Endothelial cell of umbilical vein (primary cell): ENCODE data around the gene TEX47. TPM values are rescaled to one million over a fixed set of nuclear protein-coding genes. Genes with fewer than 3 reads are reported as not detected.
A peak's percentile ranks its signal among the peaks of the same experiment; 100 is the strongest.

Source experiments
- BruUV-seq: library from RNA; stranded (reverse); fragments of 400-500 nt; replicated peaks from 2 replicates; lab custom pipeline; 2021; lab: Mats Ljungman, UMichigan
- CTCF ChIA-PET: fragments of 300-600, 350-600 bp; sonication (Branson Sonifier 250); formaldehyde crosslinking; loops from one replicate; lab custom pipeline; 2021; ENCODE audit warnings: antibody characterized with exemption, inconsistent platforms; lab: Charles Lee
- POLR2A ChIA-PET: fragments of 300-600, 350-600 bp; sonication (Branson Sonifier 250); formaldehyde crosslinking; loops from one replicate; lab custom pipeline; 2021; ENCODE audit warnings: antibody characterized with exemption, inconsistent platforms; lab: Charles Lee
- DNase-seq: peaks from one replicate; pipeline ENCODE4 v3.0.0-alpha.2; 2011; ENCODE audit warnings: low read depth, low spot score
- FAIRE-seq: peaks from 2 replicates; lab custom pipeline; 2011; peaks lifted over from hg19 to GRCh38; lab: Jason Lieb, UNC
- H2AFZ ChIP-seq: 2 replicates; pipeline ENCODE4 v1.6.0; 2012; ENCODE audit warnings: low read depth, low read length, control low read depth, inconsistent platforms
- H3K27ac ChIP-seq: 2 replicates; pipeline ENCODE4 v1.5.1; 2011; ENCODE audit warnings: low read depth, mild to moderate bottlenecking, control low read depth, low read length, moderate library complexity; ENCODE audit not compliant: insufficient read depth
- H3K27me3 ChIP-seq, 2 experiments: 2 replicates each; pipeline versions ENCODE4 v1.6.0 to v1.6.1; 2011; ENCODE audit warnings: low read length in 2 of 2, mixed read lengths in 1 of 2; ENCODE audit not compliant: control insufficient read depth in 2 of 2, insufficient read depth in 2 of 2
- H3K36me3 ChIP-seq, 2 experiments: 2 replicates in 1 of 2; 3 replicates in 1 of 2; pipeline ENCODE4 v1.5.1; 2011; ENCODE audit warnings: low read length in 2 of 2, mild to moderate bottlenecking in 1 of 2, moderate library complexity in 1 of 2; ENCODE audit not compliant: control insufficient read depth in 2 of 2, insufficient read depth in 2 of 2; ENCODE audit errors: extremely low read depth in 1 of 2
- H3K4me1 ChIP-seq: 3 replicates; pipeline ENCODE4 v1.5.1; 2011; ENCODE audit warnings: mild to moderate bottlenecking, low read length; ENCODE audit not compliant: control insufficient read depth, insufficient read depth; ENCODE audit errors: extremely low read depth
- H3K4me2 ChIP-seq: 2 replicates; pipeline ENCODE4 v1.6.1; 2011; ENCODE audit warnings: low read length, control low read depth, mixed read lengths; ENCODE audit not compliant: insufficient read depth
- H3K4me3 ChIP-seq, 3 experiments: fragments of 200-600 bp in 1 of 3; sonication (generic), shearing (Covaris generic) in 1 of 3; replicated peaks in 1 of 3; 2 replicates each; pipeline ENCODE4 v1.5.1; 2011 to 2016; ENCODE audit warnings: control low read depth in 3 of 3, low read length in 3 of 3, mild to moderate bottlenecking in 2 of 3, inconsistent platforms in 1 of 3, low read depth in 1 of 3, moderate library complexity in 1 of 3; ENCODE audit not compliant: insufficient read depth in 1 of 3
- H3K79me2 ChIP-seq: 2 replicates; pipeline ENCODE4 v1.6.0; 2012; ENCODE audit warnings: low read length, inconsistent platforms; ENCODE audit not compliant: control insufficient read depth, insufficient read depth
- H3K9ac ChIP-seq: replicated peaks from 2 replicates; pipeline ENCODE3; 2011; ENCODE audit warnings: low read length, control low read depth; ENCODE audit not compliant: insufficient read depth; ENCODE audit errors: extremely low read depth
- H3K9me1 ChIP-seq: replicated peaks from 3 replicates; pipeline ENCODE4 v1.6.0; 2011; ENCODE audit warnings: mild to moderate bottlenecking, low read length; ENCODE audit not compliant: control insufficient read depth, insufficient read depth; ENCODE audit errors: extremely low read depth
- H3K9me3 ChIP-seq: replicated peaks from 2 replicates; pipeline ENCODE4 v1.5.1; 2012; ENCODE audit warnings: low read length, inconsistent platforms; ENCODE audit not compliant: control insufficient read depth, insufficient read depth
- H4K20me1 ChIP-seq: replicated peaks from 2 replicates; pipeline ENCODE3; 2011; ENCODE audit warnings: mild to moderate bottlenecking, low read length; ENCODE audit not compliant: control insufficient read depth, insufficient read depth; ENCODE audit errors: extremely low read depth
- EZH2 ChIP-seq: IDR thresholded peaks from 2 replicates; pipeline ENCODE4 v1.6.1; 2012; ENCODE audit warnings: borderline replicate concordance, low read depth, mild to moderate bottlenecking, moderate library complexity, low read length, inconsistent platforms; ENCODE audit not compliant: severe bottlenecking
- FOS ChIP-seq: IDR thresholded peaks from 2 replicates; pipeline ENCODE4 v1.6.1; 2011; ENCODE audit warnings: mild to moderate bottlenecking, low read length, moderate library complexity, borderline replicate concordance; ENCODE audit not compliant: insufficient read depth
- GATA2 ChIP-seq: IDR thresholded peaks from 2 replicates; pipeline ENCODE4 v1.7.0; 2011; ENCODE audit warnings: low read depth, mild to moderate bottlenecking, moderate library complexity, mixed read lengths, low read length; ENCODE audit not compliant: insufficient read length, insufficient read depth
- MAX ChIP-seq: IDR thresholded peaks from 2 replicates; pipeline ENCODE4 v1.6.1; 2011; ENCODE audit not compliant: insufficient read depth, insufficient read length
- MYC ChIP-seq: IDR thresholded peaks from one replicate; pipeline ENCODE4 v1.6.1; 2011; ENCODE audit warnings: mild to moderate bottlenecking, low read depth, low read length
- POLR2A ChIP-seq: IDR thresholded peaks from 2 replicates; pipeline ENCODE4 v1.6.1; 2012; ENCODE audit warnings: low read depth, mild to moderate bottlenecking, control low read depth, low read length
- POLR2AphosphoS5 ChIP-seq: IDR thresholded peaks from 2 replicates; pipeline ENCODE4 v1.6.1; 2012; ENCODE audit warnings: low read depth, mild to moderate bottlenecking, control low read depth, low read length, moderate library complexity; ENCODE audit not compliant: insufficient read depth
- dilution Hi-C: fragments of 300-500 bp; cut with MboI; formaldehyde crosslinking; loops from one replicate; pipeline ENCODE4 v1.15.0; 2019; ENCODE audit warnings: low sequenced_read_pairs; ENCODE audit not compliant: extremely low pct_ligation_motif_present
- intact Hi-C: fragments of 100-400 bp; cut with micrococcal nuclease; formaldehyde crosslinking; loops from one replicate; pipeline ENCODE4 v1.10.0; 2022
- polyA plus RNA-seq, 4 experiments: library from polyadenylated mRNA; depleted of rRNA in 3 of 4; stranded (reverse) in 3 of 4; unstranded in 1 of 4; fragments of >200 nt; gene quantifications; 2 replicates each; pipeline versions ENCODE4 v1.2.1 to v1.2.3, GENCODE V29; 2011 to 2012; ENCODE audit warnings: missing spikeins in 1 of 4
- total RNA-seq: library from RNA; stranded (reverse); gene quantifications from 2 replicates; pipeline ENCODE4 v1.2.3, GENCODE V29; 2021
- TF ChIP-seq, protein P1 (sequence below), 2 donors: IDR thresholded peaks; 1 replicate in 1 of 2; 2 replicates in 1 of 2; pipeline ENCODE4 v1.5.1; 2011; ENCODE audit warnings: low read length in 2 of 2, mild to moderate bottlenecking in 2 of 2, moderate library complexity in 2 of 2, control low read depth in 1 of 2, inconsistent platforms in 1 of 2, low read depth in 1 of 2; ENCODE audit not compliant: insufficient read depth in 1 of 2; ENCODE audit errors: extremely low read depth in 1 of 2

TEX47 gene
- total and polyA plus RNA-seq, 2 donors (not counting 3 experiments of a cell fraction or from before 2014, with no cell fraction given): not detected

- Histone ChIP-seq H2AFZ (no peak overlapping the region), H3K27me3 (no peaks in the 10 kb centered on the region), H3K4me2 (no peak overlapping the region), H3K36me3 (no peaks in the 10 kb centered on the region), H3K9ac (no peak overlapping the region), H3K79me2 (no peaks in the 10 kb centered on the region), H3K9me1 (no peaks in the 10 kb centered on the region), H3K9me3 (no peaks in the 10 kb centered on the region), H3K4me3 (no peak overlapping the region), H4K20me1 (no peaks in the 10 kb centered on the region), H3K4me1 (no peaks in the 10 kb centered on the region), H3K27ac (no peak overlapping the region)
- intact Hi-C loops (no loop called here), dilution Hi-C loops (no loop called here)
- CTCF ChIA-PET: no interaction called here
- no peak for TF ChIP-seq POLR2AphosphoS5
- no peak for TF ChIP-seq FOS
- TF ChIP-seq POLR2A: no peak
- TF ChIP-seq MAX: no peak
- no peak for TF ChIP-seq EZH2
- TF ChIP-seq MYC: no peak
- no peak for TF ChIP-seq GATA2
- TF ChIP-seq, protein P1, sequence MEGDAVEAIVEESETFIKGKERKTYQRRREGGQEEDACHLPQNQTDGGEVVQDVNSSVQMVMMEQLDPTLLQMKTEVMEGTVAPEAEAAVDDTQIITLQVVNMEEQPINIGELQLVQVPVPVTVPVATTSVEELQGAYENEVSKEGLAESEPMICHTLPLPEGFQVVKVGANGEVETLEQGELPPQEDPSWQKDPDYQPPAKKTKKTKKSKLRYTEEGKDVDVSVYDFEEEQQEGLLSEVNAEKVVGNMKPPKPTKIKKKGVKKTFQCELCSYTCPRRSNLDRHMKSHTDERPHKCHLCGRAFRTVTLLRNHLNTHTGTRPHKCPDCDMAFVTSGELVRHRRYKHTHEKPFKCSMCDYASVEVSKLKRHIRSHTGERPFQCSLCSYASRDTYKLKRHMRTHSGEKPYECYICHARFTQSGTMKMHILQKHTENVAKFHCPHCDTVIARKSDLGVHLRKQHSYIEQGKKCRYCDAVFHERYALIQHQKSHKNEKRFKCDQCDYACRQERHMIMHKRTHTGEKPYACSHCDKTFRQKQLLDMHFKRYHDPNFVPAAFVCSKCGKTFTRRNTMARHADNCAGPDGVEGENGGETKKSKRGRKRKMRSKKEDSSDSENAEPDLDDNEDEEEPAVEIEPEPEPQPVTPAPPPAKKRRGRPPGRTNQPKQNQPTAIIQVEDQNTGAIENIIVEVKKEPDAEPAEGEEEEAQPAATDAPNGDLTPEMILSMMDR (IDR thresholded peaks at IDR 0.05; ENCODE audit: extremely low read depth in 1 of 2, insufficient read depth in 1 of 2, low read depth in 1 of 2, low read length in 2 of 2): no peak
- DNase-seq: peak; percentile 2
- FAIRE-seq: no peak
- no TSS peak for BruUV-seq
- POLR2A ChIA-PET: no interaction called here
These were observed 46.7 kb upstream of the TEX47 start for GRCh38 chr7:88842201-88842600.
